Panc1 (cell line): ENCODE data around the gene TRPC4AP. TPM values are rescaled to one million over a fixed set of nuclear protein-coding genes. Genes with fewer than 3 reads are reported as not detected.

ENCODE experiments used
- ATAC-seq: fragments of 200-7000 bp; cut with Tn5 transposase; 2 replicates; pipeline ENCODE4 v1.9.1; 2020; ENCODE audit warnings: mild to moderate bottlenecking, moderate library complexity
- BruUV-seq: library from RNA; stranded (reverse); fragments of 400-500 nt; replicated peaks from 2 replicates; lab custom pipeline; 2021; lab: Mats Ljungman, UMichigan
- CTCF ChIA-PET: fragments of 300-600 bp; sonication (Branson Sonifier 250); formaldehyde crosslinking; loops from one replicate; lab custom pipeline; 2022; ENCODE audit warnings: antibody characterized with exemption; lab: Charles Lee
- POLR2A ChIA-PET: fragments of 300-600 bp; sonication (Branson Sonifier 250); formaldehyde crosslinking; loops from one replicate; lab custom pipeline; 2022; ENCODE audit warnings: antibody characterized with exemption; lab: Charles Lee
- DNase-seq: peaks from one replicate; pipeline ENCODE4 v3.0.0-alpha.2; 2010; ENCODE audit warnings: low read depth, low spot score
- H3K27ac ChIP-seq: 2 replicates; pipeline ENCODE4 v1.5.1; 2011; ENCODE audit warnings: mild to moderate bottlenecking, low read length, inconsistent platforms
- H3K27me3 ChIP-seq: fragments of 200-500 bp; sonication (Bioruptor generic); 2 replicates; pipeline ENCODE4 v1.6.0; 2014; ENCODE audit warnings: low read length, inconsistent platforms; ENCODE audit not compliant: control insufficient read depth, insufficient read depth
- H3K36me3 ChIP-seq: fragments of 200-500 bp; sonication (Bioruptor generic); 2 replicates; pipeline ENCODE4 v1.5.1; 2014; ENCODE audit warnings: inconsistent platforms, mild to moderate bottlenecking, low read length, moderate library complexity; ENCODE audit not compliant: control insufficient read depth, insufficient read depth
- H3K4me1 ChIP-seq: 2 replicates; pipeline ENCODE4 v1.5.1; 2011; ENCODE audit warnings: inconsistent platforms, mild to moderate bottlenecking, low read length, moderate library complexity; ENCODE audit not compliant: control insufficient read depth, insufficient read depth
- H3K4me3 ChIP-seq, 2 experiments: 2 replicates each; pipeline ENCODE4 v1.5.1; 2011 to 2012; ENCODE audit warnings: low read depth in 2 of 2, low read length in 2 of 2, mild to moderate bottlenecking in 2 of 2, inconsistent platforms in 1 of 2, moderate library complexity in 1 of 2
- H3K9me3 ChIP-seq: fragments of 200-500 bp; sonication (Bioruptor generic); 2 replicates; pipeline ENCODE4 v1.5.1; 2014; ENCODE audit warnings: low read depth, mild to moderate bottlenecking, inconsistent platforms, low read length, moderate library complexity; ENCODE audit not compliant: control insufficient read depth, insufficient read depth
- POLR2AphosphoS5 ChIP-seq: IDR thresholded peaks from 2 replicates; pipeline ENCODE4 v1.6.1; 2012; ENCODE audit warnings: mild to moderate bottlenecking, low read depth, low read length, moderate library complexity
- SIN3A ChIP-seq: IDR thresholded peaks from 2 replicates; pipeline ENCODE4 v1.6.1; 2012; ENCODE audit warnings: low read depth, mild to moderate bottlenecking, low read length, moderate library complexity, borderline replicate concordance; ENCODE audit not compliant: insufficient read depth
- TCF7L2 ChIP-seq: IDR thresholded peaks from 2 replicates; pipeline ENCODE4 v1.6.1; 2011; ENCODE audit warnings: mild to moderate bottlenecking, low read depth, low read length, inconsistent platforms
- in situ Hi-C: cut with HindIII; loops from 2 replicates; pipeline ENCODE4 v1.10.0; 2016; ENCODE audit warnings: low sequenced_read_pairs, low pct_unique_long_range_greater_than_20kb
- intact Hi-C: fragments of 100-400 bp; cut with micrococcal nuclease; formaldehyde crosslinking; loops from one replicate; pipeline ENCODE4 v1.10.0; 2022; ENCODE audit not compliant: unreplicated experiment
- total RNA-seq: library from RNA; stranded (reverse); gene quantifications from one replicate; pipeline ENCODE4 v1.2.1, GENCODE V29; 2021; ENCODE audit not compliant: unreplicated experiment
- TF ChIP-seq, protein P1 (sequence below), 2 experiments: IDR thresholded peaks; 2 replicates each; pipeline ENCODE4 v1.6.1; 2011 to 2012; ENCODE audit warnings: low read depth in 2 of 2, control low read depth in 1 of 2, low read length in 1 of 2, mild to moderate bottlenecking in 1 of 2, moderate library complexity in 1 of 2; ENCODE audit not compliant: insufficient read depth in 1 of 2
- TF ChIP-seq, protein P2 (sequence below): fragments of 450-650 bp; IDR thresholded peaks from 2 replicates; pipeline ENCODE4 v1.5.1; 2017; ENCODE audit warnings: mild to moderate bottlenecking

TRPC4AP gene
- total RNA-seq, 1 experiment from 2014 or later = 48.4 TPM

DNA sequence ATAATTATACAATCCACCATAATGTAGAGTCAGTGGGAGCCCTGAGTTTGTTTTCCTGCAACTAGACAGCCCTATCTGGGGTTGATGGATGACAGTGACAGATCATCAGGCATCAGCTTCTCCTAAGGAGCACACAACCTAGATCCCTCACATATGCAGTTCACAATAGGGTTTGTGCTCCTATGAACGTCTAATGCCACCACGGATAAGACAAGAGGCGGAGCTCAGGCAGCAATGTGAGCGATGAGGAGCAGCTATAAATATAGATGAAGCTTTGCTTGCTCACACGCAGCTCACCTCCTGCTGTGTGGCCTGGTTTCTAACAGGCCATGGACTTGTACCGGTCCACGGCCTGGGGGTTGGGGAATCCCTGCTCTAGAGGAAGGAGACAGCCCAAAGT lies 28.6 kb upstream of the TRPC4AP start:
- in situ Hi-C loops (no loop called here), intact Hi-C loops (no loop called here)
- no peaks in the 10 kb centered on the region for H3K36me3 ChIP-seq
- H3K27ac ChIP-seq = no peak overlapping the region
- POLR2A ChIA-PET = no interaction called here
- no peaks in the 10 kb centered on the region for H3K9me3 ChIP-seq
- TF ChIP-seq, protein P1, sequence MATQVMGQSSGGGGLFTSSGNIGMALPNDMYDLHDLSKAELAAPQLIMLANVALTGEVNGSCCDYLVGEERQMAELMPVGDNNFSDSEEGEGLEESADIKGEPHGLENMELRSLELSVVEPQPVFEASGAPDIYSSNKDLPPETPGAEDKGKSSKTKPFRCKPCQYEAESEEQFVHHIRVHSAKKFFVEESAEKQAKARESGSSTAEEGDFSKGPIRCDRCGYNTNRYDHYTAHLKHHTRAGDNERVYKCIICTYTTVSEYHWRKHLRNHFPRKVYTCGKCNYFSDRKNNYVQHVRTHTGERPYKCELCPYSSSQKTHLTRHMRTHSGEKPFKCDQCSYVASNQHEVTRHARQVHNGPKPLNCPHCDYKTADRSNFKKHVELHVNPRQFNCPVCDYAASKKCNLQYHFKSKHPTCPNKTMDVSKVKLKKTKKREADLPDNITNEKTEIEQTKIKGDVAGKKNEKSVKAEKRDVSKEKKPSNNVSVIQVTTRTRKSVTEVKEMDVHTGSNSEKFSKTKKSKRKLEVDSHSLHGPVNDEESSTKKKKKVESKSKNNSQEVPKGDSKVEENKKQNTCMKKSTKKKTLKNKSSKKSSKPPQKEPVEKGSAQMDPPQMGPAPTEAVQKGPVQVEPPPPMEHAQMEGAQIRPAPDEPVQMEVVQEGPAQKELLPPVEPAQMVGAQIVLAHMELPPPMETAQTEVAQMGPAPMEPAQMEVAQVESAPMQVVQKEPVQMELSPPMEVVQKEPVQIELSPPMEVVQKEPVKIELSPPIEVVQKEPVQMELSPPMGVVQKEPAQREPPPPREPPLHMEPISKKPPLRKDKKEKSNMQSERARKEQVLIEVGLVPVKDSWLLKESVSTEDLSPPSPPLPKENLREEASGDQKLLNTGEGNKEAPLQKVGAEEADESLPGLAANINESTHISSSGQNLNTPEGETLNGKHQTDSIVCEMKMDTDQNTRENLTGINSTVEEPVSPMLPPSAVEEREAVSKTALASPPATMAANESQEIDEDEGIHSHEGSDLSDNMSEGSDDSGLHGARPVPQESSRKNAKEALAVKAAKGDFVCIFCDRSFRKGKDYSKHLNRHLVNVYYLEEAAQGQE (IDR thresholded peaks at IDR 0.05; ENCODE audit: insufficient read depth in 1 of 2, low read depth in 2 of 2, low read length in 1 of 2) = no peak
- TF ChIP-seq TCF7L2 (no peak), POLR2AphosphoS5 (no peak), SIN3A (no peak)
- TF ChIP-seq, protein P2, sequence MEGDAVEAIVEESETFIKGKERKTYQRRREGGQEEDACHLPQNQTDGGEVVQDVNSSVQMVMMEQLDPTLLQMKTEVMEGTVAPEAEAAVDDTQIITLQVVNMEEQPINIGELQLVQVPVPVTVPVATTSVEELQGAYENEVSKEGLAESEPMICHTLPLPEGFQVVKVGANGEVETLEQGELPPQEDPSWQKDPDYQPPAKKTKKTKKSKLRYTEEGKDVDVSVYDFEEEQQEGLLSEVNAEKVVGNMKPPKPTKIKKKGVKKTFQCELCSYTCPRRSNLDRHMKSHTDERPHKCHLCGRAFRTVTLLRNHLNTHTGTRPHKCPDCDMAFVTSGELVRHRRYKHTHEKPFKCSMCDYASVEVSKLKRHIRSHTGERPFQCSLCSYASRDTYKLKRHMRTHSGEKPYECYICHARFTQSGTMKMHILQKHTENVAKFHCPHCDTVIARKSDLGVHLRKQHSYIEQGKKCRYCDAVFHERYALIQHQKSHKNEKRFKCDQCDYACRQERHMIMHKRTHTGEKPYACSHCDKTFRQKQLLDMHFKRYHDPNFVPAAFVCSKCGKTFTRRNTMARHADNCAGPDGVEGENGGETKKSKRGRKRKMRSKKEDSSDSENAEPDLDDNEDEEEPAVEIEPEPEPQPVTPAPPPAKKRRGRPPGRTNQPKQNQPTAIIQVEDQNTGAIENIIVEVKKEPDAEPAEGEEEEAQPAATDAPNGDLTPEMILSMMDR = no peak
- no peak overlapping the region for H3K4me3 ChIP-seq
- H3K27me3 ChIP-seq = no peaks in the 10 kb centered on the region
- BruUV-seq = no TSS peak
- CTCF ChIA-PET = no interaction called here
- H3K4me1 ChIP-seq = no peaks in the 10 kb centered on the region
- no peak for ATAC-seq
- no peak for DNase-seq

DNA sequence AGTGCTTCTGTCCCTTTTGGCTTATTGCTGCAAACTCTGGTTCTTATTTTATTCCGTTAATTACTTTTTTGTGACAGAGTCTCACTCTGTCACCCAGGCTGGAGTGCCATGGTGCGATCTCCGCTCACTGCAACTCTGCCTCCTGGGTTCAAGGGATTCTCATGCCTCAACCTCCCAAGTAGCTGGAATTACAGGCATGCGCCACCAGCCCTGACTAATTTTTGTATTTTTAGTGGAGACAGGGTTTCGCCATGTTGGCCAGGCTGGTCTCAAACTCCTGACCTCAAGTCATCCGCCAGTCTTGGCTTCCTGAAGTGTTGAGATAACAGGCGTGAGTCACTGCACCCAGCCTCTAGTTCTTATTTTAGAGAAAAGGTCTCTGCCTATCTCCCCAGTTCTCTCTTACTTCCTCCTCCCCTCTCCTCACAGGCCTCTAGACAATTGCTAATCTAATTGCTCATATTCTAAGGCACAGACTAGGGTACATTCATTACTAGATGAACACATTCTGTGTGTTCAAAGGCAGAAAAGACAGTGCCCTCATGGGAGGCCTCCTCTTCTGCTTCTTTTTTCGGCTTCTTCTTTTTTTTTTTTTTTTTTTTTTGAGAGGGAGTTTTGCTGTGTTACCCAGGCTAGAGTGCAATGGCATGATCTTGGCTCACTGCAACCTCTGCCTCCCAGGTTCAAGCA lies 27.6 kb upstream of the TRPC4AP start:
- CTCF ChIA-PET = no interaction called here
- no peak for DNase-seq
- intact Hi-C loops = no loop called here
- POLR2A ChIA-PET = no interaction called here
- H3K9me3 ChIP-seq = no peaks in the 10 kb centered on the region
- ATAC-seq = no peak
- H3K4me3 ChIP-seq = no peak overlapping the region
- H3K27ac ChIP-seq = no peak overlapping the region
- H3K27me3 ChIP-seq = no peaks in the 10 kb centered on the region
- H3K4me1 ChIP-seq = no peaks in the 10 kb centered on the region
- H3K36me3 ChIP-seq = no peaks in the 10 kb centered on the region
- TF ChIP-seq, protein P1 (IDR thresholded peaks at IDR 0.05; ENCODE audit: insufficient read depth in 1 of 2, low read depth in 2 of 2, low read length in 1 of 2) = no peak
- TF ChIP-seq POLR2AphosphoS5 (no peak), TCF7L2 (no peak), SIN3A (no peak)
- TF ChIP-seq, protein P2 = no peak
- in situ Hi-C loops = no loop called here
- no TSS peak for BruUV-seq
